NT2/D1 (cell line): Measurements from ENCODE around the gene GSTM5.

Experiments
- SUZ12 ChIP-seq: IDR thresholded peaks from 2 replicates; pipeline ENCODE4 v1.6.1; 2011; ENCODE audit not compliant: insufficient read length, insufficient read depth; ENCODE audit errors: extremely low read depth
- YY1 ChIP-seq: IDR thresholded peaks from 2 replicates; pipeline ENCODE4 v1.6.1; 2011; ENCODE audit not compliant: insufficient read length, insufficient read depth
- ZNF274 ChIP-seq: IDR thresholded peaks from 2 replicates; pipeline ENCODE4 v1.6.1; 2011; ENCODE audit warnings: mild to moderate bottlenecking, low read depth, low read length

DNA sequence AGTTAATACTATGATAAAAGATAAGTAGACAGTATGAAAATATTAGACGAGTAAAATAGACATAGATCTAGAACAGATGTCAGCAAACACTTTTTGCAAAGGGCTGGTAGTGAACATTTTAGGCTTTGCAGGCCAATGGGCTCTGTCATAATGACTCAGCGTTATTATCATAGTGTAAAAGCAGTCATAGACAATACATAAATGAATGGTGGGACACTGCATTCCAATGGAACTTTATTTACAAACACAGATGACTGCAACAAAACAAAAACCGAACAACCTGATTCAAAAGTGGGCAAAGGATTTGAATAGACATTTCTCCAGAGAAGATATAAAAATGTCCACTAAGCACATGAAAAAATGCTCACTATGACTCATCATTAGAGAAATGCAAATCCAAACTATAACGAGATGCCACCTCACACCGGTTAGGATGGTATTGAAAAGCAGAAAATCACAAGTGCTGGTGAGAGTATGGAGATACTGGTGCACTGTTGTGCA lies 7.3 kb downstream of the GSTM5 start:
- TF ChIP-seq YY1: no peak
- no peak for TF ChIP-seq SUZ12
- TF ChIP-seq ZNF274: no peak
